ENCODE data around the gene KCNMA1. TPM values are rescaled to one million over a fixed set of nuclear protein-coding genes. Genes with fewer than 3 reads are reported as not detected.

The KCNMA1 gene
- total RNA-seq, 2 donors from 2014 or later: 5.9 to 9.3 TPM

DNA sequence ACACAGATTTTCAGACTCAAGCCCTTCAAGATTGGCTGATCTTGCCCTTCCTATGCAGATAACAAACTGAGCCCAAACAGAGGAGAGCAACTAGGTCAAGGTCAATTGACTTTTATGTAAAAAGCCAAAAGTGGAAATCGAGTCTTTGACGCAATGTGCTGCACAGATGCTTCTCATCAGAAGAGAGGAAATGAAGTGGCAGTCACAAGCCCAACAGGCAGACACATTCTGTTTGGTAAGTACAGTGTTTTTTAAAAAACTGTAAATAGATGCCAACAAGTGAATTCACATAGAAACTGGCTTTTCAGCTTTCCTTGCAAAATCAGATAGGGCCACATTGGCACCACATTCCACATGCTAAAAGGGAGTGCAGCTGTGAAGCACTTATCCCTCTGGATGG lies 606.6 kb downstream of the KCNMA1 start:
- intact Hi-C loops (cut with DNase I): no loop called here
- Histone ChIP-seq H3K4me1 (no peaks in the 10 kb centered on the region), H3K27me3 (no peaks in the 10 kb centered on the region), H3K36me3 (replicated peaks in 1 of 2; ENCODE audit: insufficient read depth in 1 of 2, low read depth in 2 of 2) (no peaks in the 10 kb centered on the region), H3K27ac (no peak overlapping the region), H3K9me3 (no peaks in the 10 kb centered on the region), H3K4me3 (no peak overlapping the region)
- ATAC-seq: no peak
- DNase-seq: no peak
- TF ChIP-seq, protein P1, sequence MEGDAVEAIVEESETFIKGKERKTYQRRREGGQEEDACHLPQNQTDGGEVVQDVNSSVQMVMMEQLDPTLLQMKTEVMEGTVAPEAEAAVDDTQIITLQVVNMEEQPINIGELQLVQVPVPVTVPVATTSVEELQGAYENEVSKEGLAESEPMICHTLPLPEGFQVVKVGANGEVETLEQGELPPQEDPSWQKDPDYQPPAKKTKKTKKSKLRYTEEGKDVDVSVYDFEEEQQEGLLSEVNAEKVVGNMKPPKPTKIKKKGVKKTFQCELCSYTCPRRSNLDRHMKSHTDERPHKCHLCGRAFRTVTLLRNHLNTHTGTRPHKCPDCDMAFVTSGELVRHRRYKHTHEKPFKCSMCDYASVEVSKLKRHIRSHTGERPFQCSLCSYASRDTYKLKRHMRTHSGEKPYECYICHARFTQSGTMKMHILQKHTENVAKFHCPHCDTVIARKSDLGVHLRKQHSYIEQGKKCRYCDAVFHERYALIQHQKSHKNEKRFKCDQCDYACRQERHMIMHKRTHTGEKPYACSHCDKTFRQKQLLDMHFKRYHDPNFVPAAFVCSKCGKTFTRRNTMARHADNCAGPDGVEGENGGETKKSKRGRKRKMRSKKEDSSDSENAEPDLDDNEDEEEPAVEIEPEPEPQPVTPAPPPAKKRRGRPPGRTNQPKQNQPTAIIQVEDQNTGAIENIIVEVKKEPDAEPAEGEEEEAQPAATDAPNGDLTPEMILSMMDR (IDR thresholded peaks at IDR 0.05): no peak
- TF ChIP-seq POLR2A (IDR thresholded peaks at IDR 0.05): no peak
- 63 to 66% methylated on average over 2 of the region's 2 CpGs for WGBS, 2 donors

DNA sequence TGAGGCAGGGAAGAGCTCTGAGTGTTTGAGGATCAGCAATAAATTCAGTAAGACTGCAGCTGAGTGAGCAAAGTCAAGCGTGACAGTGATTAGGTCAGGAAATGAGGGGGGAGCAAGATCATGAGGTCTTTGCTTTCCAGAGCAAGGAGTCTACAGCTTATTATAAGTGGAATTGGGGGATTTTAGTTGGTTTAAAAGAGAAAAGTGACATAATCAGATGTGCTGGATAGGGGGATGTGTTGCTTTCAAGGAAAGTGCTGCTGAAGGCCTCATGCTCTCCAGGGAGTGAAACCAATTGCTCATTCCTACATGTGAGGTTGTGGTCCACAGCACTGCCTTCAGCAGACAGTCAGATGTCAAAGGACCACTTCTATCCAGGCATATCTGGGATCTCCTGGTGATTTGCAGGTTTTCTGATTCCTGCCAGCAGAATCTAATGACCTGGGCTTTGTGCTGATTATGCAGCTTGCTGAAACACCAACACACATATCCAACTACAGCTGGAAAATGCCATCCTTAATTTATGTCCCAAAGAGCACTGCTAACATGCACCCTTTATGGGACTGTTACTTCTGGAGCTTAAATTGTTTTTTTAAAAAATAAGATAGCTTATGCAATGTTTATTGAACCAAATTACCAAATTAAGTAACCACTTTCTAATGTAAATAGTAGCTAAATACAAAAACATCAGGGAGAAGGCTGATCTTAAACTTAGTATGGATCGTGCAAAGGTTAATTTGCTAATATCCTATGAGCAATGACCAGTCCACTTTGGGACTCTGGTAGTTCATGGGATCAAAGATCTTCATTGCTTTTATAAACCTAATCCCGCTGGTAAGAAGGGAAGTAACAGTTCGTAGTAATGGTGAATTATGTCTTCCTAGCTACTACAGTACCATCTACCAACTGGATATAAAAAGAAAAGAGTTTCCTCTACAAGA lies 607.6 kb downstream of the KCNMA1 start:
- H3K9me3 ChIP-seq: no peaks in the 10 kb centered on the region
- no peaks in the 10 kb centered on the region for H3K27me3 ChIP-seq
- 89 to 91% methylated on average over 4 of the region's 4 CpGs for WGBS, 2 donors
- H3K36me3 ChIP-seq (replicated peaks in 1 of 2; ENCODE audit: insufficient read depth in 1 of 2, low read depth in 2 of 2): no peaks in the 10 kb centered on the region
- no peak overlapping the region for H3K27ac ChIP-seq
- no peak for DNase-seq
- ATAC-seq: no peak
- intact Hi-C loops (cut with DNase I): no loop called here
- no peaks in the 10 kb centered on the region for H3K4me1 ChIP-seq
- TF ChIP-seq, protein P1 (IDR thresholded peaks at IDR 0.05): no peak
- TF ChIP-seq POLR2A (IDR thresholded peaks at IDR 0.05): no peak
- no peak overlapping the region for H3K4me3 ChIP-seq

DNA sequence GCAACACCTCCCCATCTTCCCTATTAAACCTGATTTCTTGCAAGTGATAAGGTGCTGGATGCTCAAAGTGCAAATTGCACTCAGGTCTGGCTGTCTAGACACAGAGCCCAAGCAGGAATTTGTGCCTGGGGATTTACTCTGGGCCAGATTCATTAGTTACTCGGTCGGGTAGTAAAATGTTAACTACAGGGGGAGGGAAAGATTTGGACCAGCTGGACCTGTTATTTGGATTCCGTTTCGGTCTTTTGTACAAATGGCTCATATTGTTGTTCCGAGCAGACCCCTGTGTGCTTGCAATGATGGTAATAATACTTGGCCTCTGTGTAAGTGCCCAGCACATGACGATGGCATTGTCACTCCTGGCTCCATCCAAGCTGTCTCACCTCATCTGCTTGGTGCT lies 609.6 kb downstream of the KCNMA1 start:
- H3K9me3 ChIP-seq: no peaks in the 10 kb centered on the region
- no peak overlapping the region for H3K4me3 ChIP-seq
- H3K4me1 ChIP-seq: no peaks in the 10 kb centered on the region
- no peaks in the 10 kb centered on the region for H3K27me3 ChIP-seq
- no peaks in the 10 kb centered on the region for H3K36me3 ChIP-seq (replicated peaks in 1 of 2; ENCODE audit: insufficient read depth in 1 of 2, low read depth in 2 of 2)
- no peak for TF ChIP-seq POLR2A (IDR thresholded peaks at IDR 0.05)
- TF ChIP-seq, protein P1 (IDR thresholded peaks at IDR 0.05): no peak
- intact Hi-C loops (cut with DNase I): no loop called here
- H3K27ac ChIP-seq: no peak overlapping the region
- 76 to 91% methylated on average over 6 of the region's 6 CpGs for whole genome bisulfite sequencing, 2 donors
- no peak for ATAC-seq
- no peak for DNase-seq

DNA sequence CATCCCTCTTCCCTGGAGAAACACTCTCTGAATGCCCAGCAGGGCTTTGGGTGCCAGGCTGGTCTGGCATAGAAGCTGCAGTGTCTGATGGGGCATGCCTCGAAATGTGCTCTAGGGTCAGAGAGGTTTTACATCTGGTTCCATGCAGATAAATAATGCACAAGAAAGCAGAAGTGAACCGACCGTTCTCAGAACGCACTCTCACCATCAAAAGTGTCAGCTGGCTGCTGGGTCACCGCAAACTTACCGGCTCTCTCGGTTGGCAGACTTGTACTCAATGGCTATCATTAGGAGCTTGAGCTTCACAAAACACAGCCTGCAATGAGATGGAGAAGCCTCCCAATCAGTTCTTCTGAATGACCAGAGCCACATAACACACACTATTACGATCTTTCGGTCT lies 610.0 kb downstream of the KCNMA1 start:
- intact Hi-C loops (cut with DNase I): no loop called here
- TF ChIP-seq POLR2A (IDR thresholded peaks at IDR 0.05): no peak
- TF ChIP-seq, protein P1 (IDR thresholded peaks at IDR 0.05): no peak
- Histone ChIP-seq H3K9me3 (no peaks in the 10 kb centered on the region), H3K36me3 (replicated peaks in 1 of 2; ENCODE audit: insufficient read depth in 1 of 2, low read depth in 2 of 2) (no peaks in the 10 kb centered on the region), H3K4me1 (no peaks in the 10 kb centered on the region), H3K27ac (no peak overlapping the region), H3K4me3 (no peak overlapping the region), H3K27me3 (no peaks in the 10 kb centered on the region)
- ATAC-seq (no peak), DNase-seq (no peak)
- 82 to 90% methylated on average over 9 of the region's 9 CpGs for WGBS, 2 donors

DNA sequence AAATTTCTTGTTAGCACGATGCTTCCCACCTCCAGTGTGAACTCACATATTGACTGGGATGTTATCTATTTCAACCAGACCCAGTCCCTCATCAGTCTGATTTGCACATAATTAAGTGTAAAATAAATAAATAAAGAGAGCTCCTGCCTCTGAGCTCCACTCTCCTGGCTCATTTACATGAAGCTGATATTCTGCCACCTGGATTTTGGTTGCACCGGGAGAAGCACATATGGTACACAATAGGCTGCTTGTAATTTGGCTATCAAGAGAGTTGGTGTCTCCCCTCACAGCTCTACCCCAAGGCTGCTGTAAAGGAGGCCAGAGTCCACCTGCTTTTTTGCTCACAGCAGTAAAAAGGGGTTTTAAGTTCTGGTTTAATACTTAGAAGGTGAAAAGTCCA lies 610.5 kb downstream of the KCNMA1 start:
- TF ChIP-seq, protein P1 (IDR thresholded peaks at IDR 0.05): no peak

More for the DNA sequence above, 610.5 kb downstream of the KCNMA1 start:
- intact Hi-C loops (cut with DNase I): no loop called here
- DNase-seq (no peak), ATAC-seq (no peak)
- WGBS, 2 donors: 82 to 88% methylated on average over 2 of the region's 2 CpGs
- no peaks in the 10 kb centered on the region for H3K36me3 ChIP-seq (replicated peaks in 1 of 2; ENCODE audit: insufficient read depth in 1 of 2, low read depth in 2 of 2)
- H3K9me3 ChIP-seq: no peaks in the 10 kb centered on the region
- no peaks in the 10 kb centered on the region for H3K4me1 ChIP-seq
- H3K4me3 ChIP-seq: no peak overlapping the region
- H3K27ac ChIP-seq: no peak overlapping the region
- no peaks in the 10 kb centered on the region for H3K27me3 ChIP-seq
